ENCODE results near the gene NFIB. TPM values are rescaled to one million over a fixed set of nuclear protein-coding genes. Genes with fewer than 3 reads are reported as not detected.

The NFIB gene
- total and polyA plus RNA-seq, 2 experiments from 2014 or later: 5.7 to 13.9 TPM

GRCh38 chr9:14085810-14086209, 228.1 kb downstream of the NFIB start:
- peaks cover 6% of the 10 kb centered on the region for H3K4me1 ChIP-seq (ENCODE audit: low read depth)
- TF ChIP-seq CTCF (IDR thresholded peaks at IDR 0.05; ENCODE audit: low read depth, low read length): no peak
- H3K36me3 ChIP-seq: no peaks in the 10 kb centered on the region
- no peak for DNase-seq (ENCODE audit: low read depth in 1 of 2, low spot score in 1 of 2)
- no peaks in the 10 kb centered on the region for H3K27me3 ChIP-seq
- no peak overlapping the region for H3K4me3 ChIP-seq
- no peak overlapping the region for H3K27ac ChIP-seq
- H3K9me3 ChIP-seq (ENCODE audit: low read depth): no peaks in the 10 kb centered on the region

GRCh38 chr9:14084867-14085266, 229.1 kb downstream of the NFIB start:
- H3K36me3 ChIP-seq: no peaks in the 10 kb centered on the region
- DNase-seq (ENCODE audit: low read depth in 1 of 2, low spot score in 1 of 2): no peak
- no peak overlapping the region for H3K27ac ChIP-seq
- TF ChIP-seq CTCF (IDR thresholded peaks at IDR 0.05; ENCODE audit: low read depth, low read length): no peak
- H3K4me1 ChIP-seq (ENCODE audit: low read depth): peaks cover 6% of the 10 kb centered on the region
- H3K9me3 ChIP-seq (ENCODE audit: low read depth): no peaks in the 10 kb centered on the region
- no peaks in the 10 kb centered on the region for H3K27me3 ChIP-seq
- no peak overlapping the region for H3K4me3 ChIP-seq

GRCh38 chr9:14083366-14083765, 230.6 kb downstream of the NFIB start:
- Histone ChIP-seq H3K36me3 (no peaks in the 10 kb centered on the region), H3K4me3 (no peak overlapping the region), H3K27me3 (no peaks in the 10 kb centered on the region), H3K9me3 (ENCODE audit: low read depth) (no peaks in the 10 kb centered on the region), H3K27ac (no peak overlapping the region), H3K4me1 (ENCODE audit: low read depth) (peaks cover 6% of the 10 kb centered on the region)
- no peak for DNase-seq (ENCODE audit: low read depth in 1 of 2, low spot score in 1 of 2)
- no peak for TF ChIP-seq CTCF (IDR thresholded peaks at IDR 0.05; ENCODE audit: low read depth, low read length)

- no peak for DNase-seq (ENCODE audit: low read depth in 1 of 2, low spot score in 1 of 2)
- Histone ChIP-seq H3K36me3 (no peaks in the 10 kb centered on the region), H3K4me3 (no peak overlapping the region), H3K9me3 (ENCODE audit: low read depth) (no peaks in the 10 kb centered on the region), H3K4me1 (ENCODE audit: low read depth) (peaks cover 6% of the 10 kb centered on the region), H3K27ac (no peak overlapping the region), H3K27me3 (no peaks in the 10 kb centered on the region)
- TF ChIP-seq CTCF (IDR thresholded peaks at IDR 0.05; ENCODE audit: low read depth, low read length): no peak
These were observed 231.2 kb downstream of the NFIB start for GRCh38 chr9:14082732-14083131.

GRCh38 chr9:14081745-14082144, 232.2 kb downstream of the NFIB start:
- Histone ChIP-seq H3K27me3 (no peaks in the 10 kb centered on the region), H3K27ac (no peak overlapping the region), H3K4me3 (no peak overlapping the region), H3K4me1 (ENCODE audit: low read depth) (peaks cover 6% of the 10 kb centered on the region), H3K36me3 (no peaks in the 10 kb centered on the region), H3K9me3 (ENCODE audit: low read depth) (no peaks in the 10 kb centered on the region)
- DNase-seq (ENCODE audit: low read depth in 1 of 2, low spot score in 1 of 2): no peak
- no peak for TF ChIP-seq CTCF (IDR thresholded peaks at IDR 0.05; ENCODE audit: low read depth, low read length)

All from cardiac muscle cell (in vitro differentiated cells and primary cell).